Myocyte (in vitro differentiated cells): ENCODE results near the gene AP1AR. TPM values are rescaled to one million over a fixed set of nuclear protein-coding genes. Genes with fewer than 3 reads are reported as not detected.
A peak's percentile ranks its signal among the peaks of the same experiment; 100 is the strongest.

Experiments
- DNase-seq: peaks from one replicate; pipeline ENCODE4 v3.0.0-alpha.2; 2012; ENCODE audit warnings: low read depth
- total RNA-seq: library from RNA; depleted of rRNA; stranded (reverse); fragments of >200 nt; gene quantifications from 2 replicates; pipeline ENCODE4 v1.2.3, GENCODE V29; 2014

The AP1AR gene
- total RNA-seq, 1 donor from 2014 or later = 22.4 TPM

GRCh38 chr4:112219826-112220366 lies 11.7 kb upstream of the AP1AR start:
- no peak for DNase-seq

GRCh38 chr4:112222219-112222955 lies 9.2 kb upstream of the AP1AR start:
- DNase-seq = no peak

GRCh38 chr4:112225157-112225556 lies 6.4 kb upstream of the AP1AR start:
- no peak for DNase-seq

- peak; percentile 97 for DNase-seq
Measured at GRCh38 chr4:112230879-112231778, 458 bp upstream of the AP1AR start.

- DNase-seq = peak; percentile 87
Measured at GRCh38 chr4:112234952-112235609, 3.5 kb downstream of the AP1AR start.

GRCh38 chr4:112236040-112236439 lies 4.5 kb downstream of the AP1AR start:
- no peak for DNase-seq

- DNase-seq = no peak
Measured at GRCh38 chr4:112238833-112239232, 7.2 kb downstream of the AP1AR start.

GRCh38 chr4:112245383-112245782 lies 13.8 kb downstream of the AP1AR start:
- DNase-seq = no peak

- no peak for DNase-seq
Measured at GRCh38 chr4:112247021-112247420, 15.4 kb downstream of the AP1AR start.

- DNase-seq = no peak
Measured at GRCh38 chr4:112251019-112251643, 19.5 kb downstream of the AP1AR start.

GRCh38 chr4:112252234-112252633 lies 20.6 kb downstream of the AP1AR start:
- no peak for DNase-seq

- no peak for DNase-seq
Measured at GRCh38 chr4:112253382-112254000, 21.9 kb downstream of the AP1AR start.

GRCh38 chr4:112257098-112257497 lies 25.5 kb downstream of the AP1AR start:
- DNase-seq = no peak

GRCh38 chr4:112266823-112267222 lies 35.2 kb downstream of the AP1AR start:
- peak; percentile 43 for DNase-seq

- DNase-seq = no peak
Measured at GRCh38 chr4:112270051-112270450, 38.5 kb downstream of the AP1AR start.

GRCh38 chr4:112270640-112271421 lies 39.2 kb downstream of the AP1AR start:
- DNase-seq = no peak

GRCh38 chr4:112272292-112272691 lies 40.7 kb downstream of the AP1AR start:
- no peak for DNase-seq

- no peak for DNase-seq
Measured at GRCh38 chr4:112274959-112275358, 43.4 kb downstream of the AP1AR start.

- DNase-seq = no peak
Measured at GRCh38 chr4:112276113-112276512, 44.5 kb downstream of the AP1AR start.

- no peak for DNase-seq
Measured at GRCh38 chr4:112277220-112277619, 45.6 kb downstream of the AP1AR start.
